ENCODE results near the gene NRSN1. TPM values are rescaled to one million over a fixed set of nuclear protein-coding genes. Genes with fewer than 3 reads are reported as not detected.

NRSN1 gene
- total RNA-seq, 1 experiment from 2014 or later, result not detected

- H3T11ph ChIP-seq (ENCODE audit: low read length), result no peak overlapping the region
- H3K9ac ChIP-seq (ENCODE audit: extremely low read depth, insufficient read length, low read length), result no peak overlapping the region
- no peak overlapping the region for H3K23ac ChIP-seq (ENCODE audit: insufficient read length, low read depth, low read length)
- H3K27ac ChIP-seq (ENCODE audit: insufficient read length, low read depth, low read length), result no peak overlapping the region
- H2BK15ac ChIP-seq (ENCODE audit: low read depth, low read length), result no peak overlapping the region
- no peak overlapping the region for H2BK5ac ChIP-seq (ENCODE audit: insufficient read length, low read length)
- H3K79me1 ChIP-seq (ENCODE audit: insufficient read depth, low read depth, low read length, poor library complexity, severe bottlenecking), result no peaks in the 10 kb centered on the region
- no peak overlapping the region for H3K18ac ChIP-seq (ENCODE audit: insufficient read length, low read depth, low read length)
- H2AFZ ChIP-seq (ENCODE audit: low read length), result no peak overlapping the region
- H3K9me3 Mint-ChIP-seq, result peaks cover 0 to under 1% of the 10 kb centered on the region in 2 experiments; a peak in 1 of 5 replicates
- no peak overlapping the region for H3K4me3 Mint-ChIP-seq
- H3K9me3 ChIP-seq (ENCODE audit: control insufficient read depth, low read depth, low read length), result no peaks in the 10 kb centered on the region
- no peak overlapping the region for H2BK12ac ChIP-seq (ENCODE audit: insufficient read length, low read depth, low read length)
- no peak overlapping the region for H3K4ac ChIP-seq (ENCODE audit: low read depth, low read length)
- no peaks in the 10 kb centered on the region for H3K36me3 Mint-ChIP-seq (ENCODE audit: insufficient read depth in 1 of 3, low read depth in 3 of 3)
- no peaks in the 10 kb centered on the region for H4K20me1 ChIP-seq (ENCODE audit: control insufficient read depth, insufficient read depth, insufficient read length)
- H4K5ac ChIP-seq (ENCODE audit: insufficient read length, low read depth, low read length), result no peak overlapping the region
- no peaks in the 10 kb centered on the region; the same call in 1 of the 2 replicates for H3K27me3 Mint-ChIP-seq (ENCODE audit: low read depth)
- no peaks in the 10 kb centered on the region for H3K4me1 ChIP-seq (ENCODE audit: insufficient read depth, low read length)
- H4K91ac ChIP-seq (ENCODE audit: insufficient read length, low read depth, low read length), result no peak overlapping the region
- H3K23me2 ChIP-seq (ENCODE audit: insufficient read length, low read depth, low read length, poor library complexity, severe bottlenecking), result no peaks in the 10 kb centered on the region
- no peaks in the 10 kb centered on the region for H3K27me3 ChIP-seq (ENCODE audit: insufficient read depth, low read length)
- WGBS (ENCODE audit: extremely low coverage, insufficient read length, low lambda C conversion rate), result no CpG with 5 or more reads among the region's 3 CpGs
- no peak overlapping the region for H3K14ac ChIP-seq (ENCODE audit: insufficient read depth, low read length)
- TF ChIP-seq CTCF (conservative IDR thresholded peaks at IDR 0.05), result no peak
- DNase-seq, result no peak
- no peak overlapping the region for H2BK120ac ChIP-seq (ENCODE audit: low read depth, low read length, poor library complexity, severe bottlenecking)
- H3K79me2 ChIP-seq (ENCODE audit: insufficient read depth, low read length), result no peaks in the 10 kb centered on the region
- H3K4me2 ChIP-seq (ENCODE audit: insufficient read depth, insufficient read length, low read length), result no peak overlapping the region
- no peak overlapping the region for H3K27ac Mint-ChIP-seq
- no peak overlapping the region for H2AK5ac ChIP-seq (ENCODE audit: insufficient read length, low read length)
- H4K8ac ChIP-seq (replicated peaks; ENCODE audit: insufficient read length, low read depth, low read length), result no peak overlapping the region
- H3K4me1 Mint-ChIP-seq, result peaks cover 0 to 4% of the 10 kb centered on the region in 2 experiments; a peak in 2 of 4 replicates
- H2BK20ac ChIP-seq (ENCODE audit: low read depth, low read length, poor library complexity, severe bottlenecking), result no peak overlapping the region
- no peak overlapping the region for H3K56ac ChIP-seq (ENCODE audit: insufficient read length, low read depth, low read length)
These were observed 20.9 kb downstream of the NRSN1 start for GRCh38 chr6:24146871-24147270.
